GM18511 (cell line): ENCODE measurements around the gene NSMF.

Experiments used
- ATAC-seq: cut with Tn5 transposase; IDR thresholded peaks from one replicate; pipeline ENCODE4 v1.9.1; 2021; ENCODE audit warnings: mild to moderate bottlenecking, moderate library complexity; ENCODE audit not compliant: unreplicated experiment

NSMF gene

DNA sequence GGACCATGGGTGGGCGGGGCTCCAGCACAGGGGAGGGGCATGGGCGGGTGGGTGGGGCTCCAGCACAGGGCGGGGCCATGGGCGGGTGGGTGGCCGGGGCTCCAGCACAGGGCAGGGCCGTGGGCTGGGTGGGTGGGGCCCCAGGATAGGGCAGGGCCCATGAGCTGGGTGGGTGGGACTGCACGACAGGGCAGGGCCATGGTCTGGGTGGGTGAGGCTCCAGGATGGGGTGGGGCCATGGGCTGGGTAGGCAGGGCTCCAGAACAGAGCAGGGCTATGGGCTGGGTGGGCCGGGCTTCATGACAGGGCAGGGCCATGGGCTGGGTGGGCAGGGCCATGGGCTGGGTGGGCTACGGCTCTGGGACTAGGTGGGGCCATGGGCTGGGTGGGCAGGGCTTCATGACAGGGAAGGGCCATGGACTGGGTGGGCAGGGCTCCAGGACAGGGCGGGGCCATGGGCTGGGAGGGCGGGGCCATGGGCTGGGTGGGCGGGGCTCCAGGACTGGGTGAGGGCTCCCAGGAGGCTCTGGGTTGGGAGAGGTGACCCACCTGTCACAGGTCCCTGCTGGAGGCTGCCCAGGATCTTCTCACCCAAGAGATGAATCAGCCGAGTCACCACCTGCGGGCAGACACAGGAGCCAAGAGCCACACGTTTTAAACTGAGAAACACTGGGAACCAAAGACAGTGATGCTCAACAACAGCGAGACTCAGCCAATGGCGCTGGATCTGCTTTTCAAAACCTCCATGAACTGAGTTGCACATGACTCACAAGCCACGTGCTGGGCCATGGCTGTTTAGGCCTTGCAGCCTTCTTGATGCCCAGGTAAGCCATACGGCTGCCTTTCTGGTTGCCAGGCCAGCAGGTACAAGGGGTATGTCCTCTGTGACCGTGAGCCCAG is 33.6 kb upstream of the NSMF start:
- no peak for ATAC-seq

DNA sequence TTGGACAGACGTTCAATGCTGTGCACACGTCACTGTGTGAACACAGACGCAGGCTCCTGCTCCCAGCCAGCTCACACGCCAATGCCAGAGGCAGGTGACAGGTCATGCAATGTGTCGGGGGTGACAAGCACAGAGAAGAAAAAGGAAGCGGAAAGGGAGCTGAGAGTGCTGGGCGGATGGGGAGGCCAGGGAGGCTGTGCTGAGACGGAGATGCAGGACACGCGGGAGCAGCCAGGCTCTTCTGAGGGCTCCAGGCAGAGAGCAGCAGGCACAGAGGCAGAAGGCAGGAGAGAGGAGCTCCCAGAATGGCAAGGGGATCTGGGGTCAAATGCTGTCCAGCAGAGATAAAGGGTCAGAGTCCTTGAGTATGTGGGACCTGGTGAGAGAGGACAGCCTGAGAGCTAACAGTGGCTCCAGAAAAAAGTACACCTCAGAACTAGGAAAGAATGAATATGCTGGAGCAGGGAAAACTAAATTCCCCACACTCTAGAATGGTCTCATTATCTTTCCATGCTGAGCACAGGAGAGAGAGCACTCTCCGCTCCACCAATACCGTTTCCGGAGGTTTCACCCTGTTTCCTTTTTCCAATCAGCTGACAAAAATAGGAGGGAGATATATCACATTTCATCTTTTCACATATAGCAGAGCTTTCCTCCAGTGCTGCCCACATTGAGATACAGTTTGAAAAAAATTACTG is 32.8 kb upstream of the NSMF start:
- ATAC-seq: no peak

DNA sequence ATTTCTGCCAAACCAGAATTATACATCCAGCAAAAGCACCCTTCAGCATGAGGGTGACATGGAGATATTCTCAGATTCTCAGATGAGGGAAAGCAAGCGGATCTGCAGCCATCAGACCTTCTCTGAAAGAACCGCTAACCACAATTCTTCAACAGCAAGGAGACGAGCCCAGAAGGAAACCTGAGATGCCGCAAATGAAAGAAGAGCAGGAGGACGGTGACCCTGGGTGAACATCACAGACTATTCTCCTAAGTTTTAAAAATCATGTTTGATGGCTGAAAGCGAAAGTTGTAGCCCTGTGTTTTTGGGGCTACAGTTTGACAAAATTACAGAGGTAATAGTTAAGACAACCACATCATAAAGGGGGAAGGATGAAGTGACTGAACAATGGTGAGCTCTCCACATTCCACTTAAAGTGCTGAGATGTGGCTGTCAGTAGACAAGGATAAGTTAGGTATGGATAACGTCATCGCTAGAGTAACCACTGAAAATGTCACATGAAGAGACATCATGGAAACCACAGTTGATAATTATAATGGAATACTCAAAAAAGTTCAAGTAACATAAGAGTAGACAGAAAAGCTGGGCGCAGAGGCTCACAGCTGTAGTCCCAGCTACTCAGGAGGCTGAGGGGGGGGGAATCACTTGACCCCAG is 31.5 kb upstream of the NSMF start:
- ATAC-seq: no peak

DNA sequence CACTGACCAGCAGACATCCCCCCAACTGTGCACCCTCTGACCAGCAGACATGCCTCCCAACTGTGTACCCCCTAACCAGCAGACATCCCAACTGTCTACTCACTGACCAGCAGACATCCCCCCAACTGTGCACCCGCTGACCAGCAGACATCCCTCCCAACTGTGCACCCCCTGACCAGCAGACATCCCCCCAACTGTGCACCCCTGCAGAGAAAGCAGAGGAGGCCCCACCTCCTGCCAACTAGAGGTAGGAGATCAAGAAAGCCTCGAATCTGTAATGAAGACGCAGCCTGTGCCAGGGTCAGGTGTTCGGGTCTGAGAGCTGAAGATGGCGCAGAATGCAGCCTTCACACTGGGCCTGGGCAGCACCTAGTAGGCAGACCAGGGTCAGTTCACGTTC is 29.8 kb upstream of the NSMF start:
- no peak for ATAC-seq

DNA sequence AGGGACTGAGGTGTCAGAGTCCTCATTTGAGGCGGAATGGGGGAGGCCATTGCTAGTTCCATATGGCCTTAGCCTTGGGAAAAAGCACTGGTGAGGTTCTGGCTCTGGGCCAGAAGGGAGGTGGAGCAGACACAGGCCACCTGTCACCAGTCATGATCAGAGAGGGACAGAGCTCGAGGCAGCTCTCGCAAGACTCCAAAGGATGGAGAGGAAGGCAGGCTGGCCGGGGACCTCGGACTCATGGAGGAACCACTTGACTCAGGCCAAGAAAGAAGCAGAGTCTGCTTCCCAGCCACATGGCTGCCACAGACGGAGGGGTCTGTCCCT is 29.2 kb upstream of the NSMF start:
- ATAC-seq: no peak

DNA sequence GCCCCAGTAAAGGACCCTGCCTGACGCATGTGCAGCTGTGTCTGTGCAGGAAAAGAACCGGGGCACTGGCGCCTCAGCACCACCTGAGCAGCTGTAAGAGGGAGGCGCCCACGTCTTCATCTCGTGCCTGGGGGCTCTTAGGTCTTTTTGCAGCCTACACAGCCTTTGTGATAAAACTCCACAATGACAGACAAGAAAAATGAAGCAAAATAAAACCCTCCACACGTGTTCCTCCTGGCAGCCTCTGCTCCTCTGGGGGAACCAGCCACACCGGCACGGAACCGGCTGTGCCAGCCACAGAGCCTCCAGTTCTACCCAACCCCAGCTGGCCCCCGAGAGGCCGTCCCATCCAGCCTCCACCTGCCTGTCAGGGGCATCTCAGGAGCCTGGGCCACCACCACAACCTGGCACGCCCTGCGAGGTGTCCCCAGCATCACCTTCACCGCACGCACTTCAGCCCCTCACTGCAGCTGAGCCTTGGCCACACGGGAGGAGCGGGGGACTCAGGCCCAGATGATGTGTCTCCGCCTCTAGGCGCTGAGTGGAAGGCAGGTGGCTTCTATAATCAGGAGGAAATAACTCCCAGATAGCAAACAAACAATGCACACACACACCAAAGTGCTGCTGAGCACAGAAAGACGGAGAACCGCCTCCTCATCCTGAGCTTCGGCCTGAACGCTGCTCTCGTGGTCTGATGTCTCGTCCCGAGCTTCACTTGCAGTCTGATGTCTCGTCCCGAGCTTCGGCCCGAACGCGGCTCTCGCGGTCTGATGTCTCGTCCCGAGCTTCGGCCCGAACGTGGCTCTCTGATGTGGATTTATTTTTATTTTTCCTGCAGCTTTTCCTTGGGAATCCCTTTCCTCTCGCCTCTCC is 28.6 kb upstream of the NSMF start:
- no peak for ATAC-seq

DNA sequence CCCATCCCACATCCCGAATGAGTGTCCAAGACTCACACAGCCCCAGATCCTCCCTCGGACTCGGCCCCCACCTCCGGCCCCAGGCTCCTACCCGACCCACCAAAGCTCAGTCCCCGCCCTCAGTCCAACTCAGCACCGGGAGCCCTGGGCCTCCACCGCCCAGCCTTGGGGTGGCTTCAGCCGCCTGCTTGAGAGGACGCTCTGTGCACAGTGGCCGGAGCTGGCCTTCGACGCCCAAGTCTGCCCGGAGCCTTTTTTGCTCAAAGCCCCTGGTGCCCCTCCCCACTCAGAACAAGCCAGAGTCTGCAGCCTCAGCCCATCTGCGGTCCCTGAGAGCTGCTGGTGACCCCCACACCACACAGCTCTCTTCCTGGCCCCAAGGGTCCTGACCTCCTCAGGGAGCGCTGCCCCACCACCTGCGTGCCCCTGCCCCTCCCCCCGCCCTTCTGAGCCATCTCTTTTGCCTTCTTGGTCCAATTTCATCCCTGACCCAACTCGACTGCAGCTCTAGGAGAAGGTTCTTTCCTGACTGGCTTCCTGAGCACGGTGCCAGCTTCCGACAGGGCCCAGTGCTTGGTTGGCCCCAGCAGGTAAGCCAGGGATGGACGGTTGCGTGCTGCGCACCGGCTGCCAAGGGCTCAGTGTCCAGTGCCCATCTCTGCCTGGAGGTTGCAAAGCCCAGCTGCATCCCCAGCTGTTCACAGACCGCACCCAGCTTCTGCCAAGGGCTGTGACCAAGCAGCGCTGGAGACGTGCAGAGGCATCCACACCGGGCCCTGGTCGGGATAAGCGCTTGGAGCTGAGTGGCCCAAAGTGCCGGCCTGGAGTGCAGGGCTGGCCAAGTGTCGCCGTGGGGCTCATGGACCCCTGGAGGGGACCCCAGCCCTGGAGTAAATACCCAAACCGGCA is 27.7 kb upstream of the NSMF start:
- no peak for ATAC-seq

DNA sequence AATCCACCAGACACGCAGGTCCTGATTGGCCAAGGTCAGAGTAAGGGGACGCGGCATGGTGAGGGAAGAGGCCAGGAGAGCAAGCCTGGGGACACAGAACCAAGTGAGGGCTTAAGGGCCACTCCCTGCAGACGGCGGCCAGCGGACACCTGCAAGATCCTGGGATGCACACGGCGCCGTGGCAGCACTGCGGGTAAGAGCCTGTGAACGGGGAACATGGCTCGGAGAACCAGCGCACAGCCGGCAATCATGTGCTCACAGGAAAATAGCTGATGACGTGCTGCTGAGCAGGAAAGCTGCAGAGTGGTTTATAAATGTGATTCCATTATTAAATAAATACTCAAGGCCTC is 27.0 kb upstream of the NSMF start:
- no peak for ATAC-seq

DNA sequence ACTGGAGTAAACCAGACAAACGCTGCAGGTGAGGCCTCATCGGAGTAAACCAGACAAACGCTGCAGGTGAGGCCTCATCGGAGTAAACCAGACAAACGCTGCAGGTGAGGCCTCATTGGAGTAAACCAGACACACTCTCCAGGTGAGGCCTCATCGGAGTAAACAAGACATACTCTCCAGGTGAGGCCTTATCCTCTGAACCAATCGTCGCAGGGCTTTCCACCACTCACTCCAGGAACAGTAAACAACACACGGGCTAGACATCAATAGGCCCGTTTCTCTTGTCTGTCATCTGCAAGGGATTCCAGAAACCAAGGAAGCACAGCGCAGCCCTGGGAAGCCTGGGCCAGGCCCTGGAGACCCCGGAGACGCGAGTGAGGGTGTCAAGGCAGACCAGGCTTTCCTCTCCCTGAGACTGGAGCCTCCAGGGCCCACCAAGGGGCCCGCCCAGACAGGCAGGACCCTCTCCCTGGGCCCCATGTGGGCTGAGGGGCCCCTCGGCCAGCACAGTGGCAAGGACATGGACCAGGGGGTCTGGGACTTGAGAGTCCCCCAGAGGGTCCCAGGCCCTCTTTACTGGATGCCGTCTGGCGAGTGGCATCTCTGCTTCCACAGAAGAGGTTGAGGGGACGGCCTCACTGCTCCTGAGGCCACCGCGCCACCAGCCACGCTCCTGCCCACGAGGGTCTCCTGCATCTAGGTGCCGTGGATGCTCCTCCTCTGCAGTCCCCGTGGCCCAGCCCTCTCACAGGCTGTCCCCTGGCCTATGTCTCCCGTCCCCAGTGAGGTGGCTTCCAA is 26.4 kb upstream of the NSMF start:
- ATAC-seq: no peak

DNA sequence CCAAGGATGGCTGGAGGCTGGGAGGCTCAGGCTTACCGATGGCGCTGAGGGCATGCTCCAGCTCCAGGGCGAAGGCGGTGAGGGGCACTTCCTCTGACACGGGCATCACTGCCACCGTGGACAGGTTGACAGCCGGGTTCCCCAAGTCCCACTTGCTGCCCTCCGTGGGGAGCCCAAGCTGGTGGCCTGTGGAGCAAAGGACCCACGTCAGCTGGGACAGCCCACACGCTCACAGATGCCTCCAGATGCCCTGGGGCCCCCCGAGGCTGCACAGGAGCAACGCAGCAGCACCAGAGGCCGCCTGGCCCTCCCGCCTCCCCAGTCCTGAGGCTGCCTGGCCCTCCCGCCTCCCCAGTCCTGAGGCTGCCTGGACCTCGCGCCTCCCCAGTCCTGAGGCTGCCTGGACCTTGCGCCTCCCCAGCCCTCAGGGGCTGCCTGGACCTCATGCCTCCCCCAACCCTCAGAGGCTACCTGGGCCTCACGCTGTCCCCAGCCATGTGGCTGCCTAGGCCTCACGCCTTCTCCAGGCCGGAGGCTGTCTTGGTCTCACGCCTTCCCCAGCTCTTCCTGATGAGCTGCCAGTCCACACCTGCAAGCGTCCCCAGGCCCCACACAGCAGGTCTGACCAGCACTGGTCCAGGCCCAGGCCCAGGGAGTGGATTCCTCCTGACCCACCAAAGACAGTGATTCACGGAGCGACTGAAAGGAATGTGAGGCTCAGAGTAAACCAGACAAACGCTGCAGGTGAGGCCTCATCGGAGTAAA is 25.6 kb upstream of the NSMF start:
- no peak for ATAC-seq

DNA sequence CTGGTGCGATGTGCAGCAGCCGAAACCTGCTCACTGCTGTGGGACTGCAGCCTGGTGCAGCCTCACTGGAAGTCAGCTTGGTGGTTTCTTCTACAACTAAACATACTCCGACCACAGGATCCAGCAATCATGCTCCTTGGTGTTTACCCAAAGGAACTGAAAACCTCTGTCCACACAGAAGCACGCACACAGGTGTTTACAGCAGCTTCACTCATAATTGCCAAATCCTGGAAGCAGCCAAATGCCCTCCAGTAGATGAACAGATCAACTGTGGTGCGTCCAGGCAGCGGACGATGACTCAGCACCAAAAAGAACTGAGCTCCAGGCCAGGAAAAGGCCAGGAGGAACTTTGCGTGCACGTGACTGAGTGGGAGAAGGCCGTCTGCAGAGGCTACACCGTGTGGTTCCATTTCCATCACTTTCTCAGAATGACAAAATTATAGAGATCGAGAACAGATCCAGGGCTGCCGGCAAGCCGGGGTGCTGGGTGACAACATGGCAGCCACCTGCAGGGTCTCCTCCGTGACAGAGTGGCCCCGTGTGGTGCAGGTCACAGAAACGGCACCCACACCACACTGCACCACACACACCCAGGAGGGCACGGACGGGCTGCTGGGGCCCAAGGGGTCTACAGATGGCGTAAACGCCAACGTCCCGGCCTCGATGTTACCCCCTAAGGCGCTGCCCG is 23.1 kb upstream of the NSMF start:
- ATAC-seq: no peak

DNA sequence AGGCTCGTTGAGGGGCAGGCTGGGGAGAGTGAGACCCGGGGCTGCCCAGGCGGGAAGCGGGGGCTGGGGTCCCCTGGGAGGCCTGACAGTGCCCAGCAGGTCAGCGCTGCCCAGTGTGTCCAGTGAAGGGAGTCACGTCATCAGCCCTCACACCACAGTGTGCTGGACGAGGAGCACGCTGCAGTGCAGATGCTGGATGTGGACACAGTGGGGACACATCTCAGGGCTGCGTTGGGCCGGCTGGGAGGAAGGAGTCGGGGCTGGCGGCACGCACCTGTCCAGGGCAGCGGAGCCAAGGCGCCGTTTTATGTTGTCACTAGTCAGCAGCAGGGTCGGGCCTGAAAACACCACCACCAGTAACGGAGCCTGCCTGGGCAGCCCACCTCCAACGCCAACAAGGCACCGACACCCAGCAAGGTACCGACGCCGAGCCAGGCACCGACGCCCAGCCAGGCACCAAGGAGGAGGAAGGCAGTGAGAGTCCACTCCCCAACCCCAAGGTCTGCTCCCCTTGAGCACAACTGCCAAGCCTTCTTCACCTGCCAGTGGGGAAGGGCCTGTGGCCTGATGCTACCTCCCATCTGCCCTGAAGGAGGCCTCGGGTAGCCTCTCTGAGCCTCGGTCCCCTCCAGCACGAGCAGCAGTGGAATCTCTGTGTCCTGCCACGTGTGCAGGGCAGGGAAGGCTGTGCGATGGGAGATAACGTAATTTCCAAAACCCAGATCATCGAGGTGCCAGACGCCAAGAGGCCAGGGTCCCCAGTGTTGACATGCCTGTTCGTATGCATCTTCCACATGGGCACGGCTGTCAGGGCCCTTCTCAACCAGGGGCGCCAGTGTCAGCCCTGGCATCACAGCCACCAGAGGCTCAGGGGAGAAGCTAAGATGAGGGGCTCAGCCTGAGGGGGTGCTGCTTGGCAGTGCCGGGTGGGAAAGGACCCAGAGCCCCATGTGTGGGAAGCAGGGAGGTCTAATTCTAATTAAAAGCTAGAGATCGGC is 21.9 kb upstream of the NSMF start:
- ATAC-seq: no peak

DNA sequence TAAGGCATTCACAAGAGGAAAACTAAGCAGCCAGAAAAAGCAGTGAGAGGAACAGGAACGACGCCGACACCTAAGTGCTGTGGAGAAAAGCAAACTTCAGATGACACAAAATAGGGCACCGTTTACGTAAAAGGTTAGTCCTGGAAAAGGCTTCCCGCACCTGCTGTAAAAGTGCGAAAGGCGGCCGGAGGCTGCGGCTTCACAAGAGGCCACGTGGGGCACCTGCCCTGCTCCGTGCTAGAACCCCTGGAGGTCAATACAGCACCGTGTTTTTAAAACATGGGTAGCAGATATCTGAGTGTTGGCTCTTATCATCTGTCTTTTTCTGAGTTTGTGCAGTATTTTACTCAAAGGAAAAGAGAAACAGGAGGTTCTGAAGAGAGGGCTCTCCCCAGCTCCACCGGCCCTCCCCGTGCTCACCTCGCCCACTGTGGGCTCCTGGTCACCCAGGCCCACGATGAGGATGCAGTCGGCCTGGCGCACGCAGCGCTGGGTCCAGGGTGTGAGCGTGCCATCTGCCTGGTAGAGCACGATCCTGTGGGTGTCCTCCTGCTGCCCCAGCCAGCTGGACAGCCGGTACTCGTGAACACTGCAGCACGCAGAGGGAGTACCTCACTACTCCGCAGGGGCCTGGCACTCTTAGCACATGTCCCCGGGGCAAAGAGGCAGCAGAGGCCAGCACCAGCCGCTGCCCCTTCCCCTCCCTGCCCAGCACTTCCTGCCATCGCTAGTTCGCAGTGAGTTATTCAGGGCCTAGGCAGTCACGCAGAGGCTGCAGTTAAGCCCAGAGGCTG is 21.0 kb upstream of the NSMF start:
- no peak for ATAC-seq

DNA sequence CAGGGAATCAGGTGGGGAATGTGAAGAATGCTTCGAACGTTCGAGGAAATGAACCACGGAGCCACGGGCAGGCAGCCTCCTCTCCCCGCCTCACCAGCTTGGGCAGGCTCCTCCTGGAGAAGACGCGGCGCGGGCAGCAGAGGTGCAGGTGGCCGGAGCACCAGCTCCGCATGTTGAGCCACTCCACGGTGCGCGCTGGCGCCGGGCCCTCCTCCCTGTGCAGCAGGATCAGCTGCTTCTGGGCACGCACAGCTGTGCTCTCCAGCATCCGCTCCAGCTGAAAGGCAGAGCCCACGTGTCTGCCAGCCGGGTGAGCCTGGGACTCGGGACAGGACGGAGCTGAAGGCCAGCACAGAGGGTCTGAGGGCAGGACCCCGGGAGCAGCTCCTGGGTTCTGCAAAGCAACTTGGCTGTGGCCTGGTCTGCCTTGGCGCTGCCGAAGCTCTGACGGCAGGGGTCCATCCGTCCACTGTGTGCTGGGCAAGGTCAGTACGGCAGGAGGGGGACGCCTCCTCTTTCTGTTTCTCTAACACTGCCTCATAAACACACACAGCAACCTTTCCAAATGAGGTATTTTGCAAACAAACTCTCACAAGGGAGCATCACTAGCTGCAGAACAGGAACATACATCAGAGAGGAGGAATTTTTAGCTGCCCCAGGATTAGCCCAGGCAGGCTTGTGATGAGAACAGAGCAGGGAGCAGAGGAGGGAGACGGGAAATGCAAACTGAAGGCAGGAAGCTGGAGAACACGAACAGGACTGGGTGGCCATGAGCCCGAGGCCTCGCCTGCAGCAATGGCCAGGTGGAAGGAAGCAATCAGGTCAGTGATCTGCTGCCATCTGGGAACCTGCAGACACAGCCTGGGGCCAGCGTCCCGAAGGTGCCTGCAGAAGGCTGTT is 20.1 kb upstream of the NSMF start:
- no peak for ATAC-seq

DNA sequence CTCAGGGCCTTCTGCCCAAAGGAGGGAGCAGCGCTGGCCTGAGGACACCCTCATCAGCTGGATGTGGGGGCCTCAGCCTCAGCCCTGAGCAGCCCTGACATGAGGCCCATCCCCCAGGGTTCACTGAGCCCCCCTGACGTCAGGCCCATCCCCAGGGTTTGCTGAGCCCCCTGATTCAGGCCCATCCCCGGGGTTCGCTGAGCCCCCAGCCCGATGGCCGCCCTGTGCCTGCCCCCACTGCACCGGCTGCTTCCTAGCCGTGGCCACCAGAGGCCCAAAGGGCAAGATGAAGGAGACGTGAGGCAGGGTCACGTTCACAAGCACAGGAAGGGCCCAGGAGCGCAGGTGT is 19.5 kb upstream of the NSMF start:
- ATAC-seq: no peak
